RWPE2 (cell line): Measurements from ENCODE around the gene MASP2.

Experiments
- ATAC-seq: fragments of 200-7000 bp; cut with Tn5 transposase; 3 replicates; pipeline ENCODE4 v1.9.1; 2021; ENCODE audit warnings: low read depth
- DNase-seq: peaks from one replicate; pipeline ENCODE4 v3.0.0-alpha.2; 2020; ENCODE audit warnings: low spot score
- H3K27ac ChIP-seq: fragments of 450-650 bp; 2 replicates; pipeline ENCODE4 v1.5.1; 2017; ENCODE audit warnings: mild to moderate bottlenecking; ENCODE audit not compliant: poor library complexity, severe bottlenecking
- H3K27me3 ChIP-seq: fragments of 250-450 bp; sonication (Bioruptor Pico); 2 replicates; pipeline ENCODE4 v1.5.1; 2021; ENCODE audit warnings: mild to moderate bottlenecking, moderate library complexity; ENCODE audit not compliant: insufficient read depth, poor library complexity, severe bottlenecking
- H3K36me3 ChIP-seq: fragments of 250-450 bp; sonication (Bioruptor Pico); 2 replicates; pipeline ENCODE4 v1.5.1; 2020; ENCODE audit warnings: low read depth, mild to moderate bottlenecking, moderate library complexity
- H3K4me1 ChIP-seq: fragments of 250-450 bp; sonication (Bioruptor Pico); 2 replicates; pipeline ENCODE4 v1.5.1; 2021; ENCODE audit warnings: mild to moderate bottlenecking, moderate library complexity; ENCODE audit not compliant: insufficient read depth, poor library complexity, severe bottlenecking
- H3K4me3 ChIP-seq: fragments of 250-450 bp; sonication (Bioruptor Pico); 2 replicates; pipeline ENCODE4 v1.5.1; 2021; ENCODE audit warnings: mild to moderate bottlenecking, moderate library complexity; ENCODE audit not compliant: severe bottlenecking
- H3K9me3 ChIP-seq: fragments of 250-450 bp; sonication (Bioruptor Pico); 2 replicates; pipeline ENCODE4 v1.5.1; 2021; ENCODE audit warnings: mild to moderate bottlenecking, moderate library complexity; ENCODE audit not compliant: severe bottlenecking
- TF ChIP-seq, protein P1 (sequence below): fragments of 450-650 bp; IDR thresholded peaks from one replicate; pipeline ENCODE4 v1.5.1; 2017; ENCODE audit warnings: mild to moderate bottlenecking, moderate library complexity; ENCODE audit not compliant: poor library complexity, severe bottlenecking

The MASP2 gene

DNA sequence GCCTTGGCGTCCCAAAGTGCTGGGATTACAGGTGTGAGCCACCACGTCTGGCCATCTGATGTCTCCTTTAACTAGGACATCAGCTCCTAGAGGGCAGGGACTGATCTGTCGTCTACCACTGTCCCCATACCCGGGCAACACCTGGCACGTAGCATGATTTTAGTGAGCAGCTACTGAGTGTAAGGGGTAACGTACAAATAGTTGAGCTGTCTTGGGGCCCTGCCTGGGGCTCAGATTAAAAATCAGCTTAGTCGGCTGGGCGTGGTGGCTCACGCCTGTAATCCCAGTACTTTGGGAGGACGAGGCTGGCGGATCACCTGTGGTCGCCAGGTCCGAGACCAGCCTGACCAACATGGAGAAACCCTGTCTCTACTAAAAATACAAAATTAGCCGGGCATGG, 11.0 kb upstream of the MASP2 start:
- H3K9me3 ChIP-seq, result no peaks in the 10 kb centered on the region
- TF ChIP-seq, protein P1, sequence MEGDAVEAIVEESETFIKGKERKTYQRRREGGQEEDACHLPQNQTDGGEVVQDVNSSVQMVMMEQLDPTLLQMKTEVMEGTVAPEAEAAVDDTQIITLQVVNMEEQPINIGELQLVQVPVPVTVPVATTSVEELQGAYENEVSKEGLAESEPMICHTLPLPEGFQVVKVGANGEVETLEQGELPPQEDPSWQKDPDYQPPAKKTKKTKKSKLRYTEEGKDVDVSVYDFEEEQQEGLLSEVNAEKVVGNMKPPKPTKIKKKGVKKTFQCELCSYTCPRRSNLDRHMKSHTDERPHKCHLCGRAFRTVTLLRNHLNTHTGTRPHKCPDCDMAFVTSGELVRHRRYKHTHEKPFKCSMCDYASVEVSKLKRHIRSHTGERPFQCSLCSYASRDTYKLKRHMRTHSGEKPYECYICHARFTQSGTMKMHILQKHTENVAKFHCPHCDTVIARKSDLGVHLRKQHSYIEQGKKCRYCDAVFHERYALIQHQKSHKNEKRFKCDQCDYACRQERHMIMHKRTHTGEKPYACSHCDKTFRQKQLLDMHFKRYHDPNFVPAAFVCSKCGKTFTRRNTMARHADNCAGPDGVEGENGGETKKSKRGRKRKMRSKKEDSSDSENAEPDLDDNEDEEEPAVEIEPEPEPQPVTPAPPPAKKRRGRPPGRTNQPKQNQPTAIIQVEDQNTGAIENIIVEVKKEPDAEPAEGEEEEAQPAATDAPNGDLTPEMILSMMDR, result no peak
- H3K4me3 ChIP-seq, result no peak overlapping the region
- H3K27ac ChIP-seq, result no peak overlapping the region
- H3K36me3 ChIP-seq, result peaks cover 32% of the 10 kb centered on the region
- H3K4me1 ChIP-seq, result peaks cover 4% of the 10 kb centered on the region
- ATAC-seq, result no peak
- no peaks in the 10 kb centered on the region for H3K27me3 ChIP-seq
- DNase-seq, result no peak

GRCh38 chr1:11057477-11057876, 10.4 kb upstream of the MASP2 start:
- no peaks in the 10 kb centered on the region for H3K9me3 ChIP-seq
- H3K36me3 ChIP-seq, result peaks cover 32% of the 10 kb centered on the region
- H3K4me3 ChIP-seq, result no peak overlapping the region
- no peak overlapping the region for H3K27ac ChIP-seq
- no peaks in the 10 kb centered on the region for H3K27me3 ChIP-seq
- DNase-seq (no peak), ATAC-seq (no peak)
- TF ChIP-seq, protein P1, result no peak
- peaks cover 4% of the 10 kb centered on the region for H3K4me1 ChIP-seq

DNA sequence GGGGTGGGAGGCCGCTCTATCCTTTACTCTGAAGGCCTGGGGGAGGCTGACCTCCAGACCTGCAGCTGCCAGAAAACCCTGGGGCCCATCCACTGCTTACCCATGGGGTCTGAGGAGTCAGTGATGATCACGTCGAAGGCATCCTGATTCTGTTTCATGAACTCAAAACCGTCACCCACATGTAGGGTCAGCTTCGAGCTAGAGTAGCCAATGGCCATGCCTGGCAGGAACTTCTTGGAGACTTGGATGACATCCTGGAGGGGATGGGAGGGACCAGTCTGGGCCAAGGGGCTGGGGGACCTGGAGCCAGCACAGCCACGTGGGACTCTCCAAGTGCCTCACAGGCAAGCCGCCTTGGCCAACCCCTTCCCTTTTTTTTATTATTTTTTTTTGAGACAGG, 9.5 kb upstream of the MASP2 start:
- no peak overlapping the region for H3K4me3 ChIP-seq
- H3K36me3 ChIP-seq, result peaks cover 32% of the 10 kb centered on the region
- H3K9me3 ChIP-seq, result no peaks in the 10 kb centered on the region
- no peaks in the 10 kb centered on the region for H3K27me3 ChIP-seq
- DNase-seq (no peak), ATAC-seq (no peak)
- no peak overlapping the region for H3K27ac ChIP-seq
- TF ChIP-seq, protein P1, result no peak
- H3K4me1 ChIP-seq, result peaks cover 4% of the 10 kb centered on the region

GRCh38 chr1:11055676-11056075, 8.6 kb upstream of the MASP2 start:
- Histone ChIP-seq H3K36me3 (peaks cover 32% of the 10 kb centered on the region), H3K27me3 (no peaks in the 10 kb centered on the region), H3K27ac (no peak overlapping the region), H3K4me3 (no peak overlapping the region), H3K4me1 (no peaks in the 10 kb centered on the region), H3K9me3 (no peaks in the 10 kb centered on the region)
- ATAC-seq (no peak), DNase-seq (no peak)
- TF ChIP-seq, protein P1, result no peak

GRCh38 chr1:11054666-11055065, 7.6 kb upstream of the MASP2 start:
- DNase-seq (no peak), ATAC-seq (no peak)
- H3K36me3 ChIP-seq, result peaks cover 32% of the 10 kb centered on the region
- no peak overlapping the region for H3K4me3 ChIP-seq
- no peaks in the 10 kb centered on the region for H3K4me1 ChIP-seq
- H3K27me3 ChIP-seq, result no peaks in the 10 kb centered on the region
- TF ChIP-seq, protein P1, result no peak
- no peak overlapping the region for H3K27ac ChIP-seq
- H3K9me3 ChIP-seq, result no peaks in the 10 kb centered on the region
